Mucosa of descending colon (tissue), 3 donors: ENCODE results near the gene KRT35. TPM values are rescaled to one million over a fixed set of nuclear protein-coding genes. Genes with fewer than 3 reads are reported as not detected.

Experiments
- ATAC-seq: fragments of 200-7000 bp; cut with Tn5 transposase; one replicate; pipeline ENCODE4 v1.9.1; 2020; ENCODE audit warnings: mild to moderate bottlenecking, moderate library complexity
- DNase-seq, 3 donors: peaks; one replicate each; pipeline ENCODE4 v3.0.0-alpha.2; 2020
- H3K36me3 ChIP-seq: fragments of 200-600 bp; one replicate; pipeline ENCODE4 v1.8.0; 2021; ENCODE audit warnings: low read depth, mild to moderate bottlenecking
- H3K4me1 ChIP-seq: fragments of 200-600 bp; one replicate; pipeline ENCODE4 v1.8.0; 2021; ENCODE audit warnings: low read depth, mild to moderate bottlenecking
- H3K4me3 ChIP-seq: fragments of 200-600 bp; one replicate; pipeline ENCODE4 v1.8.0; 2021; ENCODE audit warnings: mild to moderate bottlenecking
- H3K9me3 ChIP-seq: fragments of 200-600 bp; one replicate; pipeline ENCODE4 v1.8.0; 2021; ENCODE audit warnings: mild to moderate bottlenecking
- CTCF ChIP-seq: fragments of 200-600 bp; IDR thresholded peaks from one replicate; pipeline ENCODE4 v1.8.0; 2022; ENCODE audit warnings: antibody characterized with exemption, mild to moderate bottlenecking
- intact Hi-C, 2 donors: fragments of 100-400 bp; cut with DNase I in 1 of 2; cut with micrococcal nuclease in 1 of 2; formaldehyde crosslinking; loops; one replicate each; pipeline versions ENCODE4 v1.11.0 to v1.11.1; 2022; cut with DNase I, micrococcal nuclease
- total RNA-seq, 3 donors: library from RNA; stranded (reverse); fragmentation: NEBNext Ultra II Directional in 2 of 3; extraction: Animal tissue kit (Norgen Biotek cat#: 25700) in 2 of 3; gene quantifications; one replicate each; pipeline versions ENCODE4 v1.2.1 to v1.2.4, GENCODE V29; 2021 to 2023
- donor health status: DM: no; HTN: no; CAD: no; lungs with moderate emphysema.
- donor health status: DM: no; HTN: no; CAD: no.
- donor health status: DM: no; HTN: yes; CAD: no.

The KRT35 gene
- total RNA-seq, 3 donors from 2014 or later, result not detected

DNA sequence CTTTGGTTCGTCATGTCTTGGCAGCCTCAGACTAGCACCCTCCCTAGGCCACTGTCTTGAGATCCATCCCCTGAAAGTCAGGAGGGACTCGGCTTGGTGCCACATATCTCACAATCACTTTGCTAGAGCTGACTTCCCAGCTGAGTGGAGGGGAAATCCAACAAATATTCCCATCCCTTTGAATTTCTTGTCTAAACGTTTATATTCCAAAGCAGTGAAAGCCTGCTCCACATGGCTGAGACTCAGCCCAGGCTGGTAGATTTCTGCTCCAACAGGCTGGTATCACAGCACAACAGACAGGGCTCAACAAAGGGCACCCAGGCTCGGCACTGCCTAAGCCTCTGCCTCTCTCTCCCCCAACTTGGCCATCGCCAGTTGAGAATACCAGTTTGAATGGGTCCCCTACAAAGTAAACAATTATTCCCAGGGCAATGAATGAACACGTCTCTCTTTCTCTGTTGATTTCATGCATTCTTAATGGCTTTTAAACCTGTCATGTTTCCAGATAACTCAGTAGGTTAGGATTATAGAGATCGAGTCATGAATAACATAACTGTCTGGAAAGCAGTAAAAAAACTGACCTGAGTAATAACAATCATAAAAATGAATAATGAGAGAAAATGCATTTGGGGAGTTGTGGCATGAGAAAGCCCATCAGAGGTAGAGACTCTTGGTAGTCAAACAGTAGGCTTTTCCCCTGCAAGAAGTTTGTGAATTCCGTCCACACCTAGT, 23.5 kb upstream of the KRT35 start:
- no peak for ATAC-seq
- no peak overlapping the region for H3K4me3 ChIP-seq
- intact Hi-C loops, result no loop called here
- DNase-seq, result no peak
- no peaks in the 10 kb centered on the region for H3K9me3 ChIP-seq
- H3K36me3 ChIP-seq, result no peaks in the 10 kb centered on the region
- no peaks in the 10 kb centered on the region for H3K4me1 ChIP-seq
- TF ChIP-seq CTCF, result no peak

DNA sequence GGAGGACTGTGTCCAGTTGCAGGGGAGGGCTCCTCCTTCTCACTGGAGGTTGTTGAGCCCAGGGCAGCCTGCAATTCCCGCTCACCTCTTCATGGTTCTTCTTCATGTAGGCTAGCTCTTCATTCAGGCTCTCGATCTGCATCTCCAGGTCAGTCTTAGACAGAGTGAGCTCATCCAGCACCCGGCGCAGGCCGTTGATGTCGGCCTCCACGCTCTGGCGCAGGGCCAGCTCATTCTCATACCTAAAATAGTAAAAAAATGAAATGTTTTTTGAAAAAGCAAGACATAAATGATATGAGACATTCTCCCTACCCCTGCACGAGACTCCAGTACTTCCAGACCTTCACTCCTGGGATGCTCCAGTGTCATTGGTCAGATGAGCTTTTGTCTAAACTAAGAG, 22.3 kb upstream of the KRT35 start:
- no peak for TF ChIP-seq CTCF
- intact Hi-C loops, result no loop called here
- no peak for ATAC-seq
- DNase-seq, result no peak
- no peaks in the 10 kb centered on the region for H3K4me1 ChIP-seq
- no peaks in the 10 kb centered on the region for H3K9me3 ChIP-seq
- no peaks in the 10 kb centered on the region for H3K36me3 ChIP-seq
- no peak overlapping the region for H3K4me3 ChIP-seq

- TF ChIP-seq CTCF, result no peak
- Histone ChIP-seq H3K4me1 (no peaks in the 10 kb centered on the region), H3K4me3 (no peak overlapping the region), H3K9me3 (no peaks in the 10 kb centered on the region), H3K36me3 (no peaks in the 10 kb centered on the region)
- intact Hi-C loops, result no loop called here
- peak; percentile 49 for ATAC-seq
- DNase-seq, result no peak
Observed at GRCh38 chr17:41500131-41500911, 19.4 kb upstream of the KRT35 start.

- no peaks in the 10 kb centered on the region for H3K36me3 ChIP-seq
- intact Hi-C loops, result no loop called here
- no peak for TF ChIP-seq CTCF
- no peak for ATAC-seq
- no peaks in the 10 kb centered on the region for H3K4me1 ChIP-seq
- no peak for DNase-seq
- H3K9me3 ChIP-seq, result no peaks in the 10 kb centered on the region
- no peak overlapping the region for H3K4me3 ChIP-seq
Observed at GRCh38 chr17:41499714-41500113, 18.8 kb upstream of the KRT35 start.

DNA sequence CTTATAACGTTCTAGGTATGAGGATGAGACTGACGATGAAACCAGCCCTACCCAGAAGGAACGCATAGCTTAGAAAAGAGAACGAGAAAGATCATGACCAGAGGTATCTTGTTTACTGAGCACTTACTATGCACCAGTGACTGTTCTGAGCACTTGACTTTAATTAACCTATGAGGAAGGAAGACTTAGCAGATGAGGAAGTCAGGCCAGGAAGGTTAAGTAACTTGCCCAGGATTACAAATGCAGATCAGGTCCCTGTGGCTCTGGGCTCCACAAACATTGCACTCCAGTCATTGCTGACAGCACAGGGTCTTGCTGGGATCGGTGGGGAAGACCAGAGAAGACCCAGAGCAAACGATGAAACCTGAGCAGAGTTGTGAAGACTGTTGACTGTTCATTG, 17.3 kb upstream of the KRT35 start:
- intact Hi-C loops, result no loop called here
- Histone ChIP-seq H3K4me3 (no peak overlapping the region), H3K4me1 (no peaks in the 10 kb centered on the region), H3K9me3 (no peaks in the 10 kb centered on the region), H3K36me3 (no peaks in the 10 kb centered on the region)
- no peak for TF ChIP-seq CTCF
- DNase-seq (no peak), ATAC-seq (peak; percentile 32)
